Astrocyte of the spinal cord (primary cell): ENCODE results near the gene POLR1A.

Experiments
- DNase-seq: peaks from one replicate; pipeline ENCODE4 v3.0.0; 2011; ENCODE audit warnings: low read depth, low spot score
- H3K4me3 ChIP-seq: 2 replicates; pipeline ENCODE4 v1.5.1; 2011; ENCODE audit warnings: low read depth, mild to moderate bottlenecking, low read length, moderate library complexity
- CTCF ChIP-seq: IDR thresholded peaks from 2 replicates; pipeline ENCODE4 v1.5.1; 2012; ENCODE audit warnings: low read depth, mild to moderate bottlenecking, low read length, inconsistent platforms
- in situ Hi-C: cut with HindIII; loops from 2 replicates; pipeline ENCODE4 v1.10.0; 2017; ENCODE audit warnings: low sequenced_read_pairs

The POLR1A gene

GRCh38 chr2:86055314-86055713 is 50.4 kb downstream of the POLR1A start:
- DNase-seq = no peak
- in situ Hi-C loops = no loop called here
- no peak overlapping the region for H3K4me3 ChIP-seq
- no peak for TF ChIP-seq CTCF

- no peak overlapping the region for H3K4me3 ChIP-seq
- in situ Hi-C loops = no loop called here
- TF ChIP-seq CTCF = no peak
- no peak for DNase-seq
Observed at GRCh38 chr2:86054535-86055082, 51.1 kb downstream of the POLR1A start.

GRCh38 chr2:86053166-86053565 is 52.5 kb downstream of the POLR1A start:
- TF ChIP-seq CTCF = no peak
- in situ Hi-C loops = no loop called here
- H3K4me3 ChIP-seq = no peak overlapping the region
- no peak for DNase-seq

- TF ChIP-seq CTCF = no peak
- in situ Hi-C loops = no loop called here
- no peak overlapping the region for H3K4me3 ChIP-seq
- DNase-seq = no peak
Observed at GRCh38 chr2:86052676-86053075, 53.0 kb downstream of the POLR1A start.

- H3K4me3 ChIP-seq = no peak overlapping the region
- TF ChIP-seq CTCF = no peak
- in situ Hi-C loops = no loop called here
- no peak for DNase-seq
Observed at GRCh38 chr2:86052265-86052664, 53.4 kb downstream of the POLR1A start.

GRCh38 chr2:86050301-86050700 is 55.4 kb downstream of the POLR1A start:
- no peak overlapping the region for H3K4me3 ChIP-seq
- no peak for DNase-seq
- in situ Hi-C loops = no loop called here
- TF ChIP-seq CTCF = no peak

- H3K4me3 ChIP-seq = no peak overlapping the region
- no peak for TF ChIP-seq CTCF
- in situ Hi-C loops = no loop called here
- DNase-seq = no peak
Observed at GRCh38 chr2:86049529-86049928, 56.2 kb downstream of the POLR1A start.
